SK-N-SH (cell line): ENCODE measurements around the gene AKT1S1. TPM values are rescaled to one million over a fixed set of nuclear protein-coding genes. Genes with fewer than 3 reads are reported as not detected.
A peak's percentile ranks its signal among the peaks of the same experiment; 100 is the strongest.

ENCODE experiments used
- CTCF ChIA-PET: fragments of 300-600, 350-600 bp; formaldehyde crosslinking; extraction: SDS; loops from one replicate; lab custom pipeline; 2021; lab: Yijun Ruan, JAX
- POLR2A ChIA-PET: fragments of 350-600 bp; sonication (Branson Sonifier 250); formaldehyde crosslinking; extraction: SDS; loops from one replicate; lab custom pipeline; 2020; ENCODE audit warnings: antibody characterized with exemption, inconsistent platforms; lab: Yijun Ruan, JAX
- DNase-seq: peaks from one replicate; pipeline ENCODE4 v3.0.0; 2012
- H2AFZ ChIP-seq: fragments of 200-600 bp; sonication (generic); 2 replicates; pipeline ENCODE4 v1.8.1; 2016; ENCODE audit warnings: antibody characterized with exemption, mild to moderate bottlenecking, low read depth
- H3F3A ChIP-seq: fragments of 200-600 bp; sonication (generic); replicated peaks from 2 replicates; pipeline ENCODE3; 2016; ENCODE audit warnings: antibody characterized with exemption, mild to moderate bottlenecking; ENCODE audit not compliant: insufficient read depth
- H3K27ac ChIP-seq, 2 experiments: fragments of 200-500 bp in 1 of 2; fragments of 200-600 bp in 1 of 2; sonication (Bioruptor generic) in 1 of 2; sonication (generic), shearing (Covaris generic) in 1 of 2; 2 replicates each; pipeline versions ENCODE4 v1.5.1 to v1.6.1; 2014 to 2016; ENCODE audit warnings: low read depth in 2 of 2, inconsistent platforms in 1 of 2, low read length in 1 of 2, mild to moderate bottlenecking in 1 of 2, mixed read lengths in 1 of 2
- H3K27me3 ChIP-seq: fragments of 200-600 bp; sonication (generic), shearing (Covaris generic); 2 replicates; pipeline ENCODE4 v1.6.1; 2016; ENCODE audit warnings: mixed run types; ENCODE audit not compliant: insufficient read depth
- H3K36me3 ChIP-seq, 2 experiments: fragments of 200-500 bp in 1 of 2; fragments of 200-600 bp in 1 of 2; sonication (Bioruptor generic) in 1 of 2; sonication (generic) in 1 of 2; replicated peaks in 1 of 2; 2 replicates each; pipeline versions ENCODE3 to v1.5.1; 2014 to 2016; ENCODE audit warnings: low read length in 1 of 2, mild to moderate bottlenecking in 1 of 2; ENCODE audit not compliant: insufficient read depth in 2 of 2, control insufficient read depth in 1 of 2
- H3K4me1 ChIP-seq, 2 experiments: fragments of 200-500 bp in 1 of 2; fragments of 200-600 bp in 1 of 2; sonication (Bioruptor generic) in 1 of 2; sonication (generic), shearing (Covaris generic) in 1 of 2; 2 replicates each; pipeline versions ENCODE4 v1.5.1 to v1.6.1; 2014 to 2016; ENCODE audit warnings: low read depth in 1 of 2, low read length in 1 of 2, mixed run types in 1 of 2; ENCODE audit not compliant: insufficient read depth in 2 of 2, control insufficient read depth in 1 of 2
- H3K4me2 ChIP-seq: fragments of 200-600 bp; sonication (generic), shearing (Covaris generic); 2 replicates; pipeline ENCODE4 v1.6.1; 2017; ENCODE audit warnings: mixed run types
- H3K4me3 ChIP-seq, 2 experiments: fragments of 200-500 bp in 1 of 2; fragments of 200-600 bp in 1 of 2; sonication (Bioruptor generic) in 1 of 2; sonication (generic), shearing (Covaris generic) in 1 of 2; 2 replicates each; pipeline versions ENCODE4 v1.5.1 to v1.8.1; 2014 to 2016; ENCODE audit warnings: low read depth in 2 of 2, inconsistent platforms in 1 of 2, low read length in 1 of 2, mild to moderate bottlenecking in 1 of 2, mixed read lengths in 1 of 2, moderate library complexity in 1 of 2
- H3K79me2 ChIP-seq: fragments of 200-600 bp; sonication (generic); 2 replicates; pipeline ENCODE4 v1.8.1; 2017; ENCODE audit warnings: mild to moderate bottlenecking; ENCODE audit not compliant: insufficient read depth
- H3K9ac ChIP-seq: fragments of 200-600 bp; sonication (generic); 2 replicates; pipeline ENCODE4 v1.6.1; 2017; ENCODE audit warnings: mixed run types
- H3K9me2 ChIP-seq: fragments of 200-600 bp; sonication (generic); 2 replicates; pipeline ENCODE4 v1.6.1; 2017; ENCODE audit warnings: mixed run types
- H3K9me3 ChIP-seq: fragments of 200-600 bp; sonication (generic); 2 replicates; pipeline ENCODE4 v1.6.1; 2017; ENCODE audit warnings: mixed run types, mild to moderate bottlenecking, moderate library complexity
- H4K20me1 ChIP-seq: fragments of 200-600 bp; sonication (generic); 2 replicates; pipeline ENCODE4 v1.6.1; 2017; ENCODE audit warnings: mild to moderate bottlenecking, mixed run types; ENCODE audit not compliant: insufficient read depth
- CTCF ChIP-seq: fragments of 200-600 bp; sonication (generic); IDR thresholded peaks from 2 replicates; pipeline ENCODE4 v1.6.1; 2017; ENCODE audit warnings: antibody characterized with exemption, mild to moderate bottlenecking, moderate library complexity
- ELF1 ChIP-seq: IDR thresholded peaks from 2 replicates; pipeline ENCODE4 v1.4.0; 2012
- EP300 ChIP-seq, 2 experiments: IDR thresholded peaks; 2 replicates each; pipeline versions ENCODE4 v1.4.0 to v1.6.1; 2012; ENCODE audit warnings: borderline replicate concordance in 1 of 2, low read depth in 1 of 2, low read length in 1 of 2
- FOXJ3 ChIP-seq: sonication (generic); formaldehyde crosslinking; IDR thresholded peaks from 2 replicates; pipeline ENCODE4 v1.5.1; 2020; ENCODE audit warnings: mild to moderate bottlenecking, missing genetic modification reagents
- FOXM1 ChIP-seq: IDR thresholded peaks from 2 replicates; pipeline ENCODE4 v1.4.0; 2012; ENCODE audit warnings: low read depth, mild to moderate bottlenecking
- MXI1 ChIP-seq: IDR thresholded peaks from 2 replicates; pipeline ENCODE4 v1.6.1; 2012; ENCODE audit warnings: mild to moderate bottlenecking, low read depth, low read length, improper control_type of control experiment
- NFIC ChIP-seq: IDR thresholded peaks from 2 replicates; pipeline ENCODE4 v1.4.0; 2012; ENCODE audit warnings: borderline replicate concordance
- RCOR1 ChIP-seq: fragments of 150-350 bp; IDR thresholded peaks from 2 replicates; pipeline ENCODE4 v1.6.1; 2017; ENCODE audit warnings: antibody characterized with exemption, low read length
- RFX5 ChIP-seq: IDR thresholded peaks from 2 replicates; pipeline ENCODE4 v1.6.1; 2012; ENCODE audit warnings: mild to moderate bottlenecking, improper control_type of control experiment, low read length
- RXRA ChIP-seq: IDR thresholded peaks from 2 replicates; pipeline ENCODE4 v1.4.0; 2012; ENCODE audit warnings: low read depth, mild to moderate bottlenecking, borderline replicate concordance
- SIN3A ChIP-seq: IDR thresholded peaks from 2 replicates; pipeline ENCODE4 v1.6.1; 2012; ENCODE audit warnings: low read depth, mild to moderate bottlenecking, low read length, moderate library complexity, borderline replicate concordance
- TAF1 ChIP-seq: IDR thresholded peaks from 2 replicates; pipeline ENCODE4 v1.6.1; 2012; ENCODE audit warnings: low read depth, mild to moderate bottlenecking, low read length, moderate library complexity, borderline replicate concordance
- TEAD4 ChIP-seq: IDR thresholded peaks from 2 replicates; pipeline ENCODE4 v1.4.0; 2012; ENCODE audit warnings: mild to moderate bottlenecking, borderline replicate concordance; ENCODE audit not compliant: insufficient read depth
- WGBS: methylation state at CpG from one replicate; pipeline ENCODE4 v1.1.6; 2017; ENCODE audit warnings: low lambda C conversion rate; 5-methylcytosine and 5-hydroxymethylcytosine counted together
- polyA plus RNA-seq, 3 experiments: library from polyadenylated mRNA; depleted of rRNA; stranded (reverse); fragments of >200 nt; gene quantifications; 2 replicates each; pipeline ENCODE4 v1.2.3, GENCODE V29; 2012
- TF ChIP-seq, protein P1 (sequence below): fragments of 150-350 bp; IDR thresholded peaks from 2 replicates; pipeline ENCODE4 v1.6.1; 2017; ENCODE audit warnings: antibody characterized with exemption, low read length, low read depth, borderline replicate concordance

Gene AKT1S1
- polyA plus RNA-seq, 1 of the 3 experiments (the other 2 are of a cell fraction): 63.7 TPM

DNA sequence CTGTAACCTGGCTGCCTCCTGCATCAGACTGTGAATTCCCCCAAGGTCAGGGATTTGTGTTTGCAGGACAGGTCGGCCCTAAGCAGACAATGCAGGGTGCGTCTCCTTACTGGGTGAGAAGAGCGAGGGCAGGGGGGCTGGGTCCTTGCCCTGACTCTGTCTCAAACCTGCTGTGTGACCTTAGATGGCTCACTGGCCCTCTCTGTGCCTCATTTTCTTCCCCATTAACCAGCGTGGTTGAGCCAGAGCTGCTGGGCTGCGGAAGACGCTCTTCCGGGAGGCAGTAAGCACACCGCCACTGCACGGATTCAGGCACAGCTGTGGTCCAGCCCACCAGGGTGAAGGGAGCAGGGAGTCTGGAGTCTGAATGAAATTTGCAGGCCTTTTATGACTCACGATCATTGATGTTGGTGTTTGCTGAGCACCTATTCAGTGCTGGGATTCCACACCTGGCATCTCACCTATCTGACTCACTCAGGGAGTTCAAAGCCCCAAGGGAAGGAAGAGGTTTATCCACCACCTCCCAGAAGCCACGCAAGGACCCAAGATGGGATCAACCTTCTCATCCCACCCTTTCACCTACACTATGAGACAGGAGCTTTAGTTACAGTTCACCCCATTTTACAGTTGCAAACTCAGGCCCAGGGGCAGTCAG is 2.5 kb downstream of the AKT1S1 start:
- peak overlapping the region; percentile 97; the same call in 1 of the 2 replicates for H3K9ac ChIP-seq
- H3K9me2 ChIP-seq: no peaks in the 10 kb centered on the region
- POLR2A ChIA-PET: no interaction called here
- H3K4me2 ChIP-seq: peak overlapping the region; percentile 95
- no peaks in the 10 kb centered on the region for H4K20me1 ChIP-seq
- TF ChIP-seq MXI1 (no peak), FOXM1 (no peak), RCOR1 (no peak), SIN3A (no peak), EP300 (IDR thresholded peaks at IDR 0.05; ENCODE audit: borderline replicate concordance in 1 of 2, low read depth in 1 of 2, low read length in 1 of 2) (no peak), CTCF (no peak), NFIC (no peak)
- TF ChIP-seq, protein P1, sequence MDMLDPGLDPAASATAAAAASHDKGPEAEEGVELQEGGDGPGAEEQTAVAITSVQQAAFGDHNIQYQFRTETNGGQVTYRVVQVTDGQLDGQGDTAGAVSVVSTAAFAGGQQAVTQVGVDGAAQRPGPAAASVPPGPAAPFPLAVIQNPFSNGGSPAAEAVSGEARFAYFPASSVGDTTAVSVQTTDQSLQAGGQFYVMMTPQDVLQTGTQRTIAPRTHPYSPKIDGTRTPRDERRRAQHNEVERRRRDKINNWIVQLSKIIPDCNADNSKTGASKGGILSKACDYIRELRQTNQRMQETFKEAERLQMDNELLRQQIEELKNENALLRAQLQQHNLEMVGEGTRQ: no peak
- TF ChIP-seq, all 33 proteins: peak for 0
- Histone ChIP-seq H3F3A (peaks cover 6% of the 10 kb centered on the region), H3K27ac (no peak overlapping the region; a peak in 1 of 4 replicates), H3K9me3 (no peaks in the 10 kb centered on the region), H3K27me3 (no peaks in the 10 kb centered on the region), H3K36me3 (peaks cover 11 to 31% of the 10 kb centered on the region in 2 experiments), H3K4me1 (peaks cover 13 to 41% of the 10 kb centered on the region in 2 experiments), H2AFZ (no peak overlapping the region), H3K79me2 (peaks cover 56% of the 10 kb centered on the region), H3K4me3 (no peak overlapping the region)
- CTCF ChIA-PET: no interaction called here
- WGBS: 82% methylated on average over 7 of the region's 11 CpGs
- no peak for DNase-seq

DNA sequence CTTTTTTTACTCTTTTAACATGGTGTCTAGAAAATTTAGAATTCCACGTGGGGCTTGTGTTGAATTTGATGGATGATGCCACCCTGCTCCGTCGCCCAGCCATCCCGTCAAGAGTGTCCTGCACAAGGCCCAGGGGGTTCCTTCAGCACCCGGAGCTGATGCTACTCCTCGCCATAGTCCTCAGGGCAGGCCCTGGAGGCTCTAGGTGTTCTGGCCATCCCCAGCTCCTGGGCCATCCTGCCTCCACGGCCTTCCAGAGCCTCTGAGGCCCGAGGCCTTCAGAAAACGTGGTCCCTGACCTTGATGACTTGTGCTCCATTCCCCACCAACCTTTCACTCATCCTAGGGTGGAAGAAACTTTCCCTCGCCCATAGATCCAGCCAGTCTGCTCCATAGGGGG is 3.3 kb downstream of the AKT1S1 start:
- peaks cover 48% of the 10 kb centered on the region for H3K79me2 ChIP-seq
- TF ChIP-seq FOXJ3 (no peak), ELF1 (no peak), TAF1 (no peak), RXRA (no peak), RFX5 (no peak), TEAD4 (no peak), FOXM1 (no peak)
- POLR2A ChIA-PET: no interaction called here
- no peak overlapping the region for H3K4me2 ChIP-seq
- no peaks in the 10 kb centered on the region for H3K9me2 ChIP-seq
- no peak for DNase-seq
- H3K4me3 ChIP-seq: no peak overlapping the region
- H3F3A ChIP-seq: peaks cover 6% of the 10 kb centered on the region
- no peaks in the 10 kb centered on the region for H3K27me3 ChIP-seq
- H3K36me3 ChIP-seq: peaks cover 6 to 23% of the 10 kb centered on the region in 2 experiments
- no peaks in the 10 kb centered on the region for H3K9me3 ChIP-seq
- no peak overlapping the region for H2AFZ ChIP-seq
- 85% methylated on average over 7 of the region's 10 CpGs for WGBS
- H3K27ac ChIP-seq: no peak overlapping the region
- no peak overlapping the region for H3K9ac ChIP-seq
- no peaks in the 10 kb centered on the region for H4K20me1 ChIP-seq
- H3K4me1 ChIP-seq: peaks cover 14 to 39% of the 10 kb centered on the region in 2 experiments
- CTCF ChIA-PET: no interaction called here
